GM21447 (cell line): ENCODE data around the gene PDGFRB.

ENCODE experiments used
- ATAC-seq: cut with Tn5 transposase; IDR thresholded peaks from one replicate; pipeline ENCODE4 v1.9.1; 2021; ENCODE audit not compliant: unreplicated experiment

Gene PDGFRB

DNA sequence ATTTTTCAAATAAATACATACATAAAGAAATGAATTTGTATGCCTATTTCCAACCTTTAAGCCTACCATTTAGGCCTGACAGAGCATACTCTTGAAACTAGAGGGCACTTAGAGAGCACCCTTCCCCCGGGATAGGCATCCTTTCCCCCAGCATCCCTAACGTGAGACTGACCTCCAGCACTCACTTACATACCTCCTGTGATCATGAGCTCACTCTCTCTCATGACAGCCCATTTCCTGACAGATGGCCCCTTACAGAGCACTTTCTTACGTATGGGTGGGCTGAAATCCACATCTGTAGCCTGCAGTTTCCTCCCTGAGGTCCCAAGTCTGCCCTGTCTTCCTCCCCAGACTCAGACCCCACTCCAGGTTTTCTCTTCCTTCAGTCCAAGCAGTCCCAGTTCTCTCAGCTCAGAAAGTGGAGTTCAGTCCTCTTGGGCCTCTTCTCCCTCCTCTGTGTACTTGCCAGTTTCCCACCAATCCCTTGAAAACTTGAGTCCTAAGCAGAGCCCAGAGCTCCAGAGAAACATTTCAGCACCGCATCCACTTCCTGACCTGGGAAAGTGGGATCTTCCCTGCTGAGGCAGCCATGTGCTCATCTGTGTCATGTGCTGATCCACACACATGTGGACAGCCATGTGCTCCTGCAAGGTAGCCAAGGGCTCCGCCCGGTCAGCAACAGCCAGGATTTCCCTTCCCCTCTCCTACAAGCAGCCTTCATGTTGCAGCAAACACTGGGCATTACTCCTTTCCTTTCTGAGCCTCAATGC lies 8.8 kb upstream of the PDGFRB start:
- no peak for ATAC-seq

DNA sequence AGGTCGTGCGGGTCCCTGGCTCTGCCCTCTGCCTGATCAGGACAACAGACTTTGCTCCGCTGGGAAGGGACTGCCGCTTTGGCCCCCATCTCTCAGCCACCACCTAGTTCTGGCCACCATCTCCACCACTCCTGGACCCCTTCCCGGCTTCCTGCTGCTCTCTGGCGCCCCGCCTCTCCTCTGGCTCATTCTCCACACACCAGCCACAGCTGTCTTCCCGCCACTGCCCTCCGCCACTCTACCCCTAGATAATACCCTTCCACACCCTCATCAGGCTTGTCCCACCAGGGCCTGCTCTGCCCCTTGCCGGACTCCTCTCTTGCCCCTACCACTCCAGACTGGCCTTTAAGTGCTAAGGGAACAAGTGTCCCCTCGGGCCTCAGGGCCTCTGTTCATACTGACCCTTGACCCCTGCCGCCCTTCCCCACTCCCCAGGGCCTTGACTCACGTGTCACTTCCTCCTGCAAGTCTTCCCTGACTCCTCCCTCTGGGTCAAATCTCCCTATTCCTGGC lies 8.0 kb upstream of the PDGFRB start:
- no peak for ATAC-seq

DNA sequence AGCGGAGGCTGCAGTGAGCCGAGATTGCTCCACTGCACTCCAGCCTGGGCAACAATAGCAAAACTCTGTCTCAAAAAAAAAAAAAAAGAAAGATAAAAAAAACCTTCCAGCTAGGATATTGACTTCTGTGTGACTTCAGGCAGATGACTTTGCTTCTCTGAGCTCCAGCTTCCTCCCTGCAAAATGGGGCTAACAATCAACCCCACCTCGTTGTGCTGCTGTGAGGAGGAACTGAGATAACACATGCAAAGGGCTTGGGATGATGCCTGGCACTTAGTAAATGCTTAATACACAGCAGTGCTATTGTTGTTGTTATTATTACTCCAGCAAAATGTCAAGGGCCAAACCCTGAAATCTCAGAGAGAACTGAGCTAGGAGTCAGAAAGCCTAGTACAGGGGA lies 7.4 kb upstream of the PDGFRB start:
- ATAC-seq: no peak

DNA sequence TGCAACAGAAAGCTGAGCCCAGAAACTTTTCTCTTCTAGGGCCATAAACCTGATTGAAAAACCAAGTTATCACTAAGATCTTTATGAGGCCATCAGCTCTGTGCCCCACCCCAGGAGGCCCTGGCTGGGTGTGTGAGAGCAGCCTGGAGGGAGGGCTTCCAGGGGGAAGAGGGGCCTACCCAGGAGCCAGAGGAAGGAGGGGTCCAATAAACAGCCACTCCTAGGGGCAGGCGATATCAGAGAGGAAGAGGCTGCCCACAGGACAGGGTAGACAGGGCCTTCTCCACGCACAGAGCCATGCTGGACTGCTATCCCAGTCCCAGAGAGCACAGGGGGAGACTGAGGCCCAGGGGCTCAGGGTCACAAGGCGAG lies 6.5 kb upstream of the PDGFRB start:
- no peak for ATAC-seq

GRCh38 chr5:150161242-150162141 lies 5.8 kb upstream of the PDGFRB start:
- ATAC-seq: peak; percentile 67

DNA sequence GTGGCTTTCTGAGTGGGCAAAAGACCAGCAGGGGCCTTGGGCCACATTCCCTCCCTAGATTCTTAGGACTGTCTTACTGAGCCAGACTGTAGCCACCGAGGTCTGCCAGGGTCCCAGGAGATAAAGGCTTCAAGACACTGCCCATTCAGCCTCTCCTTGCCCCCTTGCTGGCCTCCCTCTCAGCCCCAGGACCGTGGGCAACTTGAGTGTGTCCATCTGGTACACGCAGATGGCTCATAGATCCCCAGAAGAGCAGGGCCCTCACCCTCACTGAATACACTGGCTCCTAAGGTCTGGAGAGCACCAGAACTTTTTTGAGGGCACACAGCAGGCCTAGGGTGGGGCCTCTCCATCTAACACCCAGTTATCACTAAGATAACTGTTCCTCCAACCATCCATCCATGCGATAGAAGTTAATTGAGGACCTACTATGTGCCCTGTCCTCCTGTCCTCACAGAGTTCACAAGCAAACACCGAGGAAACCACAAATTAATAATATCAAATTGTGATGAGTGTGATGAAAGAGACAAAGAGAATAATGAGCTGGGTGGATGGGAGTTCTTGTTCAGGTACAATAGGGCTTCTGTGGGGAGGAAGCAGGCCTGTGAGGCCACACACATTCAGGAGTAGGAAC lies 4.9 kb upstream of the PDGFRB start:
- no peak for ATAC-seq

- ATAC-seq: no peak
Observed at GRCh38 chr5:150159741-150160179, 4.1 kb upstream of the PDGFRB start.

GRCh38 chr5:150159031-150159430 lies 3.4 kb upstream of the PDGFRB start:
- ATAC-seq: no peak

GRCh38 chr5:150158170-150158949 lies 2.7 kb upstream of the PDGFRB start:
- ATAC-seq: no peak

- ATAC-seq: no peak
Observed at GRCh38 chr5:150157168-150157567, 1.5 kb upstream of the PDGFRB start.

GRCh38 chr5:150156540-150156939 lies 895 bp upstream of the PDGFRB start:
- no peak for ATAC-seq

DNA sequence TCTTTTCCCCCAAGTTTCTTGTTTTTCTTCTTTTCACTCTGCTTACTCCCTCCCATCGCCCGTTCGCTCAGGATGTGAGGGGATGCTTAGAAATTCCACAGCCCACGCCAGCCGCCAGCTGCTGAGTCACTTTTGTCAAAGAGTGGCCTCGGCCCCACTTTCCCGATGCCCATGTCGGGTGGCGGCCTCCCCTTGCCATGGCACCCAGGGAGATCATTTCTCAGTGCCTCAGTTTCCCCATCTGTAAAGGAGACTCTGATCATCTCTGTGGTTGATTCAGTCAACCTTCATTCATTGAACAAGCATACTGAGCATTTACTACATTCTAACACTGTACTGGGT lies 353 bp upstream of the PDGFRB start:
- ATAC-seq: no peak

- ATAC-seq: no peak
Observed at GRCh38 chr5:150154618-150155128, 972 bp downstream of the PDGFRB start.

- ATAC-seq: no peak
Observed at GRCh38 chr5:150153957-150154617, 1.6 kb downstream of the PDGFRB start.

DNA sequence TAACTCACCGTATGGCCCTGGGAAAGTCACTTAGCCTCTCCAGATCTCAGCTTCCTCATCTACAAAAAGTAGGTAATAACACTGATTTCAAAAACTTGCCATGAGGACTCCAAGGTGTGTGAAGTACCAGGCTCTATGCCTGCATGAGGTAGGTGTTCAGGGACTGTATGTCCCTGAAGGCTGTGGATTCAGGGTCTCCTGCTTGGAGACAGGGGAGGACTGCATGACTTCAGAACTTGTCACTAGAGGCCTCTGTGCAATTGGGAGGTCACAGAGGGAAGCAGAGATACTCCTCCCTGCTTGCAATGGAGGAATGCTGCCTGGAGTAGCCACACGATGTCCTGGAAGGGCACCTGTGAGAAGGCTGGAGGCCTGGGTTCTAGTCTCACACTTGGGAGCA lies 2.2 kb downstream of the PDGFRB start:
- no peak for ATAC-seq

DNA sequence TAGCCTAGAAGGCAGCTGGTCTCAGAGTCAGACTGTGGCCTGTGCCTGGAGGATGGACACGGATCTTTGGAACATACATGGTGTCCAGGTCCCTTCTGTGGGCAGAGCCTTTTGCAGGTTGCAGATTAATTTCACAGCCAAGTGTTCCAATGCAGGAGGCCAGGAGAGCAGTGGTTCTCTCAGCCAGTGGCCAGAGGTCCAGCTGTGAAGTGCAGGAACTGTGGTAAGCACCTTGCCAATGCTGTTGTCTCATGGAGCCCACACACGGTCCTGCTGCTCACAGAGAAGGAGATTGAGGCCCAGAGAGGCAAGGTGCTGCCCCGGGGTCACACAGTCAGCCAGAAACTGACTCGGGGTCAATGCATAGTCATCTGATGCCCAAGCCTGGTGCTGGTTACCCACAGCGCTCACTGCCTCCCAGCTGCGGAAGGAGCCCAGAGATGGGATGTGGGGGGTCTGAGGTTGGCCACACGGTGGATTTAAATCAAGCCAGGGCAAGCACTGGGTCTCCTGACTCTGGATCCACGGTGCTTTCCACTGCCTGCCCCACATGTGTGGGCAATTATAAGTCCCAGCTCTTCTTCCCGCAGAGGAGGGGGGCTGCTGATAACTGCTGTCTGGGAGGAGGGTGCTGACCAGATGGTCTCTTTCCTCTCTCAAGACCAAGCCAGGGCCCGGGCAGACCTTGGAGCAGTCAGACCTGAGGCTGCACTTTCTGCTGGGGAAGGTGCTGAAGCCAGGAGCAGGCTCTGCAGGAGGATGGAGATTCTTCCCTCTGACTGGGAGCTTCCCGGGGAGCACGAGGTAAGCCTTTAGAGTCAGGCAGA lies 2.8 kb downstream of the PDGFRB start:
- ATAC-seq: no peak

- ATAC-seq: no peak
Observed at GRCh38 chr5:150149618-150150017, 6.0 kb downstream of the PDGFRB start.

GRCh38 chr5:150148117-150148927 lies 7.3 kb downstream of the PDGFRB start:
- ATAC-seq: no peak
